Glutamatergic neuron (in vitro differentiated cells): ENCODE data around the gene FOXO3. TPM values are rescaled to one million over a fixed set of nuclear protein-coding genes. Genes with fewer than 3 reads are reported as not detected.

Experiments used
- DNase-seq: peaks from one replicate; pipeline ENCODE4 v3.0.0; 2022
- H3K27ac Mint-ChIP-seq: one replicate; pipeline ENCODE4 v1.8.0; 2020; ENCODE audit warnings: mild to moderate bottlenecking, mixed read lengths, inconsistent platforms; ENCODE audit not compliant: unreplicated experiment
- H3K27me3 Mint-ChIP-seq: one replicate; pipeline ENCODE4 v1.8.0; 2020; ENCODE audit warnings: mild to moderate bottlenecking, moderate library complexity, mixed read lengths, inconsistent platforms; ENCODE audit not compliant: unreplicated experiment
- H3K36me3 Mint-ChIP-seq: one replicate; pipeline ENCODE4 v1.8.0; 2020; ENCODE audit warnings: mild to moderate bottlenecking, mixed read lengths, inconsistent platforms; ENCODE audit not compliant: unreplicated experiment
- H3K4me1 Mint-ChIP-seq: one replicate; pipeline ENCODE4 v1.8.0; 2020; ENCODE audit warnings: mild to moderate bottlenecking, low read depth, mixed read lengths, inconsistent platforms; ENCODE audit not compliant: unreplicated experiment
- H3K4me3 Mint-ChIP-seq: one replicate; pipeline ENCODE4 v1.8.0; 2020; ENCODE audit warnings: mild to moderate bottlenecking, mixed read lengths, inconsistent platforms; ENCODE audit not compliant: unreplicated experiment
- H3K9me3 Mint-ChIP-seq: one replicate; pipeline ENCODE4 v1.8.0; 2020; ENCODE audit warnings: mild to moderate bottlenecking, moderate library complexity, mixed read lengths, inconsistent platforms; ENCODE audit not compliant: unreplicated experiment
- CTCF ChIP-seq: fragments of 200-600 bp; sonication (generic); IDR thresholded peaks from one replicate; pipeline ENCODE4 v1.5.0; 2021; ENCODE audit not compliant: partially characterized antibody, unreplicated experiment
- total RNA-seq: library from RNA; stranded (reverse); fragmentation: NEBNext Ultra II Directional; extraction: Animal tissue kit (Norgen Biotek cat#: 25700); gene quantifications from one replicate; pipeline ENCODE4 v1.2.1, GENCODE V29; 2021; ENCODE audit not compliant: unreplicated experiment

FOXO3 gene
- total RNA-seq, 1 donor from 2014 or later = 30.3 TPM

GRCh38 chr6:108732091-108732870 lies 171.6 kb downstream of the FOXO3 start:
- Mint-ChIP-seq H3K27me3 (no peaks in the 10 kb centered on the region), H3K9me3 (peaks cover 5% of the 10 kb centered on the region), H3K4me1 (no peaks in the 10 kb centered on the region), H3K4me3 (no peak overlapping the region), H3K27ac (no peak overlapping the region), H3K36me3 (no peaks in the 10 kb centered on the region)
- no peak for TF ChIP-seq CTCF
- no peak for DNase-seq

GRCh38 chr6:108733051-108733450 lies 172.3 kb downstream of the FOXO3 start:
- Mint-ChIP-seq H3K27ac (no peak overlapping the region), H3K4me1 (no peaks in the 10 kb centered on the region), H3K9me3 (peaks cover 2% of the 10 kb centered on the region), H3K36me3 (no peaks in the 10 kb centered on the region), H3K4me3 (no peak overlapping the region), H3K27me3 (no peaks in the 10 kb centered on the region)
- DNase-seq = no peak
- TF ChIP-seq CTCF = no peak

GRCh38 chr6:108733706-108734265 lies 173.1 kb downstream of the FOXO3 start:
- H3K36me3 Mint-ChIP-seq = no peaks in the 10 kb centered on the region
- H3K27ac Mint-ChIP-seq = no peak overlapping the region
- H3K4me3 Mint-ChIP-seq = no peak overlapping the region
- H3K4me1 Mint-ChIP-seq = no peaks in the 10 kb centered on the region
- no peak for DNase-seq
- TF ChIP-seq CTCF = no peak
- H3K9me3 Mint-ChIP-seq = peaks cover 2% of the 10 kb centered on the region
- H3K27me3 Mint-ChIP-seq = no peaks in the 10 kb centered on the region
